ENCODE results near the gene GRIK4.

GRCh38 chr11:120880498-120881175, 369.1 kb downstream of the GRIK4 start:
- TF ChIP-seq CTCF (conservative IDR thresholded peaks at IDR 0.05) (no peak), EZH2 (IDR thresholded peaks at IDR 0.05; ENCODE audit: low read depth) (no peak)
